H9 (cell line): Measurements from ENCODE around the gene LENG9. TPM values are rescaled to one million over a fixed set of nuclear protein-coding genes. Genes with fewer than 3 reads are reported as not detected.

Experiments used
- DNase-seq: peaks from one replicate; pipeline ENCODE4 v3.0.0-alpha.2; 2017
- H2AFZ ChIP-seq: one replicate; pipeline ENCODE4 v1.6.1; 2013; ENCODE audit warnings: mild to moderate bottlenecking, low read length, control low read depth, moderate library complexity
- H2AK5ac ChIP-seq: 2 replicates; pipeline ENCODE4 v1.6.1; 2013; ENCODE audit warnings: low read length, control low read depth, mixed read lengths; ENCODE audit not compliant: insufficient read length
- H2BK120ac ChIP-seq: one replicate; pipeline ENCODE4 v1.6.1; 2013; ENCODE audit warnings: low read depth, mild to moderate bottlenecking, low read length, control low read depth, inconsistent platforms; ENCODE audit not compliant: poor library complexity, severe bottlenecking
- H2BK12ac ChIP-seq: 2 replicates; pipeline ENCODE4 v1.6.1; 2013; ENCODE audit warnings: low read length, control low read depth, mixed read lengths, low read depth; ENCODE audit not compliant: insufficient read length
- H2BK15ac ChIP-seq: 2 replicates; pipeline ENCODE4 v1.6.1; 2013; ENCODE audit warnings: low read depth, low read length, control low read depth
- H2BK20ac ChIP-seq: one replicate; pipeline ENCODE4 v1.6.1; 2013; ENCODE audit warnings: low read depth, mild to moderate bottlenecking, low read length, control low read depth, inconsistent platforms; ENCODE audit not compliant: poor library complexity, severe bottlenecking
- H2BK5ac ChIP-seq: 2 replicates; pipeline ENCODE4 v1.6.1; 2013; ENCODE audit warnings: low read length, control low read depth, mixed read lengths; ENCODE audit not compliant: insufficient read length
- H3K14ac ChIP-seq: 2 replicates; pipeline ENCODE4 v1.6.1; 2013; ENCODE audit warnings: low read length, control low read depth; ENCODE audit not compliant: insufficient read depth
- H3K18ac ChIP-seq: 2 replicates; pipeline ENCODE4 v1.6.1; 2013; ENCODE audit warnings: low read depth, mild to moderate bottlenecking, mixed read lengths, low read length, control low read depth; ENCODE audit not compliant: insufficient read length
- H3K23ac ChIP-seq: 2 replicates; pipeline ENCODE4 v1.6.1; 2013; ENCODE audit warnings: low read length, control low read depth, mixed read lengths, low read depth; ENCODE audit not compliant: insufficient read length
- H3K23me2 ChIP-seq: 2 replicates; pipeline ENCODE4 v1.6.1; 2013; ENCODE audit warnings: low read depth, mild to moderate bottlenecking, mixed read lengths, low read length, control low read depth; ENCODE audit not compliant: insufficient read length, poor library complexity, severe bottlenecking
- H3K27ac ChIP-seq: 2 replicates; pipeline ENCODE4 v1.5.1; 2013; ENCODE audit warnings: low read length, control low read depth, mixed read lengths, low read depth; ENCODE audit not compliant: insufficient read length
- H3K27me3 ChIP-seq: 2 replicates; pipeline ENCODE4 v1.6.1; 2013; ENCODE audit warnings: low read length, control low read depth, inconsistent platforms; ENCODE audit not compliant: insufficient read depth
- H3K4ac ChIP-seq: 2 replicates; pipeline ENCODE4 v1.6.1; 2013; ENCODE audit warnings: low read depth, mild to moderate bottlenecking, control low read depth, inconsistent platforms, low read length, moderate library complexity
- H3K4me1 ChIP-seq: 2 replicates; pipeline ENCODE4 v1.6.1; 2013; ENCODE audit warnings: low read length, control low read depth, inconsistent platforms; ENCODE audit not compliant: insufficient read depth
- H3K4me2 ChIP-seq: 2 replicates; pipeline ENCODE4 v1.6.1; 2013; ENCODE audit warnings: low read length, control low read depth, mixed read lengths; ENCODE audit not compliant: insufficient read length, insufficient read depth
- H3K56ac ChIP-seq: 2 replicates; pipeline ENCODE4 v1.6.1; 2013; ENCODE audit warnings: low read depth, mild to moderate bottlenecking, mixed read lengths, low read length, control low read depth; ENCODE audit not compliant: insufficient read length
- H3K79me1 ChIP-seq: 2 replicates; pipeline ENCODE4 v1.6.1; 2013; ENCODE audit warnings: low read depth, mild to moderate bottlenecking, moderate library complexity, low read length, control low read depth, inconsistent platforms; ENCODE audit not compliant: insufficient read depth, poor library complexity, severe bottlenecking
- H3K79me2 ChIP-seq: 2 replicates; pipeline ENCODE4 v1.6.1; 2013; ENCODE audit warnings: low read length, control low read depth, inconsistent platforms; ENCODE audit not compliant: insufficient read depth
- H3K9ac ChIP-seq: 2 replicates; pipeline ENCODE4 v1.6.1; 2013; ENCODE audit warnings: low read length, control low read depth, mixed read lengths; ENCODE audit not compliant: insufficient read length; ENCODE audit errors: extremely low read depth
- H3K9me3 ChIP-seq: one replicate; pipeline ENCODE4 v1.6.1; 2013; ENCODE audit warnings: low read depth, low read length, inconsistent platforms; ENCODE audit not compliant: control insufficient read depth
- H3T11ph ChIP-seq: one replicate; pipeline ENCODE4 v1.6.1; 2013; ENCODE audit warnings: mild to moderate bottlenecking, low read length, control low read depth, inconsistent platforms
- H4K20me1 ChIP-seq: one replicate; pipeline ENCODE4 v1.6.1; 2013; ENCODE audit not compliant: control insufficient read depth, insufficient read length, insufficient read depth
- H4K5ac ChIP-seq: 2 replicates; pipeline ENCODE4 v1.6.1; 2013; ENCODE audit warnings: low read depth, mild to moderate bottlenecking, mixed read lengths, low read length, control low read depth; ENCODE audit not compliant: insufficient read length
- H4K8ac ChIP-seq: replicated peaks from 2 replicates; pipeline ENCODE4 v1.6.1; 2013; ENCODE audit warnings: low read length, control low read depth, mixed read lengths, low read depth; ENCODE audit not compliant: insufficient read length
- H4K91ac ChIP-seq: 2 replicates; pipeline ENCODE4 v1.6.1; 2013; ENCODE audit warnings: low read depth, mild to moderate bottlenecking, moderate library complexity, mixed read lengths, low read length, control low read depth; ENCODE audit not compliant: insufficient read length
- H3K27ac Mint-ChIP-seq, 3 experiments: 2 replicates in 2 of 3; 3 replicates in 1 of 3; pipeline ENCODE4 v1.8.0; 2020 to 2021; ENCODE audit warnings: mixed read lengths in 3 of 3, mild to moderate bottlenecking in 1 of 3, moderate library complexity in 1 of 3
- H3K27me3 Mint-ChIP-seq: 2 replicates; pipeline ENCODE4 v1.8.0; 2021; ENCODE audit warnings: low read depth, mild to moderate bottlenecking, moderate library complexity, mixed read lengths
- H3K36me3 Mint-ChIP-seq, 3 experiments: 2 replicates in 2 of 3; 3 replicates in 1 of 3; pipeline ENCODE4 v1.8.0; 2020 to 2021; ENCODE audit warnings: low read depth in 3 of 3, mixed read lengths in 3 of 3; ENCODE audit not compliant: insufficient read depth in 1 of 3
- H3K4me1 Mint-ChIP-seq, 2 experiments: 2 replicates each; pipeline ENCODE4 v1.8.0; 2020; ENCODE audit warnings: mixed read lengths in 2 of 2
- H3K4me3 Mint-ChIP-seq, 2 experiments: 2 replicates in 1 of 2; 3 replicates in 1 of 2; pipeline ENCODE4 v1.8.0; 2020 to 2021; ENCODE audit warnings: mild to moderate bottlenecking in 2 of 2, mixed read lengths in 2 of 2, moderate library complexity in 1 of 2
- H3K9me3 Mint-ChIP-seq, 2 experiments: 2 replicates in 1 of 2; 3 replicates in 1 of 2; pipeline ENCODE4 v1.8.0; 2020; ENCODE audit warnings: mild to moderate bottlenecking in 2 of 2, mixed read lengths in 2 of 2, moderate library complexity in 1 of 2
- CTCF ChIP-seq: fragments of 200-600 bp; sonication (generic); conservative IDR thresholded peaks from 3 replicates; pipeline ENCODE4 v1.8.0; 2021; ENCODE audit warnings: antibody characterized with exemption, mild to moderate bottlenecking
- WGBS: extraction: QIAGEN DNeasy Blood & Tissue Kit; methylation state at CpG from one replicate; pipeline ENCODE4 v1.1.7; 2013; ENCODE audit warnings: missing lambda C conversion rate, low lambda C conversion rate, mixed read lengths; ENCODE audit not compliant: insufficient read length; ENCODE audit errors: extremely low coverage; 5-methylcytosine and 5-hydroxymethylcytosine counted together
- total RNA-seq: library from RNA; stranded (reverse); gene quantifications from 2 replicates; pipeline ENCODE4 v1.2.1, GENCODE V29; 2021

Gene LENG9
- total RNA-seq, 1 experiment from 2014 or later = 3.8 TPM

DNA sequence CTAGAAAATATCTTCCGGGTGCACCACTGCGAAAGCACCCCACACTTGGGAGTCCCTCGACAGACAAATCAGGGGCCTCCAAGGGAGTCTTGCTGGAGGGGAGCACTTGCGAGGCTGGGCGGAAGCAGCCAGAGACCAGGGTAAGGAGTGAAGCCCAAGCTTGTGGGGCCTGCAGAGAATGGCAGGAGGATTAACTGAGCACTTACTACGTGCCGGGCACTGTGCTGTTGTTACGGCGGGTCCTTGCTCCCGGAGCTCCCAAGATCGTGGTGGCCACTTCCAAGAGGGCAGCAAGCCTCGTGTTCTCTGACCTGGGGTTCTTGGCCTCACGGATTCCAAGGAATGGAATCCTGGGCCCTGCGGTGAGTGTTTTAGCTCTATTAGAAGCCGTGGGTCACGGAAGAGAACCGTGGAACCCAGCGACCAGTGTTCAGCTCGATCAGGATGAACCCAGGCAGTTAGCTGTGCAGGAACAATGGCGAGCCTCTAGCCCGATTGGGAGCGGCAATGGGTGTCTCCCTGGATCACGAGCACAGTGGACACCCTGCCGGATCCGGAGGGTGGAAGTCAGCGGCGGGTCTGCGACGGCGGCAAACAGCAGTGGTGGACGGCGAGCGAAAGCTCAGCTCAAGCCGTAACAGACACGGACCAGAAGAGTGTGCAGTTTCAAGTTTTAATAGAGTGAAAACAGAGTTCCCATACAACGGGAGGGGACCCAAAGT lies 38.8 kb downstream of the LENG9 start:
- Histone ChIP-seq H3K18ac (no peak overlapping the region), H3K23me2 (peaks cover 3% of the 10 kb centered on the region), H3K79me1 (no peaks in the 10 kb centered on the region), H2BK120ac (no peak overlapping the region), H3K14ac (no peak overlapping the region), H3K4me1 (peaks cover 2% of the 10 kb centered on the region; the same call in 1 of the 2 replicates), H3K4me2 (no peak overlapping the region), H2BK5ac (no peak overlapping the region), H4K8ac (no peak overlapping the region), H3K23ac (no peak overlapping the region), H2BK15ac (no peak overlapping the region), H3K56ac (no peak overlapping the region), H2AK5ac (no peak overlapping the region), H3K79me2 (no peaks in the 10 kb centered on the region), H2AFZ (no peak overlapping the region), H3K27ac (no peak overlapping the region), H3K27me3 (no peaks in the 10 kb centered on the region; the same call in 1 of the 2 replicates), H2BK12ac (no peak overlapping the region), H2BK20ac (no peak overlapping the region), H4K5ac (no peak overlapping the region), H3K9me3 (no peaks in the 10 kb centered on the region), H4K91ac (no peak overlapping the region), H3T11ph (no peak overlapping the region), H3K9ac (no peak overlapping the region), H4K20me1 (no peaks in the 10 kb centered on the region), H3K4ac (no peak overlapping the region)
- Mint-ChIP-seq H3K27me3 (peaks cover 74% of the 10 kb centered on the region), H3K27ac (no peak overlapping the region), H3K4me1 (peaks cover 27 to 39% of the 10 kb centered on the region in 2 experiments), H3K4me3 (no peak overlapping the region), H3K36me3 (peaks cover 21 to 49% (median 47%) of the 10 kb centered on the region in 3 experiments; a peak in 6 of 7 replicates), H3K9me3 (peaks cover 0 to 3% of the 10 kb centered on the region in 2 experiments; a peak in 1 of 5 replicates)
- no peak for TF ChIP-seq CTCF
- no peak for DNase-seq
- no CpG with 5 or more reads among the region's 36 CpGs for WGBS
